Fibroblast of the conjunctiva (primary cell): ENCODE measurements around the gene SAP25.

Source experiments
- DNase-seq: peaks from one replicate; pipeline ENCODE4 v3.0.0-alpha.2; 2010; ENCODE audit warnings: low read depth

Gene SAP25

DNA sequence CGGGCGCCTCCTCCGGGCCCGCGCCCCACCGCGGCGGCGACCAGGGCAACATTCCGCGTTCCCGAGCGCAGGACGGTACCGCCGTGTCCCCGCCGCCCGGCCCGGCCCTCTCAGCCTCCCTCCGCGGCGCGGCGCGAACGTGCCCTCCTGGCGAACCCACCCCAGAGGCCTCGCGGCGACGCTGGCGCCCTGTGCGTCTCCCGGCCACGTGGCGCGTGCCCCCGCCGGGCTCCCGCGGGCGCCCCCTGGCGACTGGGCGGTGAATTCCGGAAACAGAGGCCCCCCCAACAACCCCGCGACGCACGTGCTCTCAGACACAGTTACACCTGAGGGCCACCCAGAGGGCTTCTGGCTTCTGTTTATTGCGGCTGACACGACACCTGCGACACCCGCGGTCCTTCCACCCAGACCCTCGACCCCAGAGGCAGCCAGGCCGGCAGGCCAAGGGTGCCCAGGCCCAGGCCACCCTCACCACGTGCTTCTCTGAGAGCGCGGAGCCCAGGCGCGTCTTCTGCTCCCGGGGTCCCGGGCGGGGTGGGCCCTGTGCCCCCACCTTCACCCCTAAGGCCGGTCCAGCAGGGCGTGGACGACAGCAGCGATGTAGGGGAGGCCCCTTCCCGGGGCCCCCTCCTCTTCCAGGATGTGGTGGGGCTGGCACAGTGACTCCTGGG is at the start of gene SAP25:
SAP25 (minus strand) TSS at position 210 of the 671 bp plus-strand sequence; CDS start at position 52, 158 bp downstream.
- no peak for DNase-seq

DNA sequence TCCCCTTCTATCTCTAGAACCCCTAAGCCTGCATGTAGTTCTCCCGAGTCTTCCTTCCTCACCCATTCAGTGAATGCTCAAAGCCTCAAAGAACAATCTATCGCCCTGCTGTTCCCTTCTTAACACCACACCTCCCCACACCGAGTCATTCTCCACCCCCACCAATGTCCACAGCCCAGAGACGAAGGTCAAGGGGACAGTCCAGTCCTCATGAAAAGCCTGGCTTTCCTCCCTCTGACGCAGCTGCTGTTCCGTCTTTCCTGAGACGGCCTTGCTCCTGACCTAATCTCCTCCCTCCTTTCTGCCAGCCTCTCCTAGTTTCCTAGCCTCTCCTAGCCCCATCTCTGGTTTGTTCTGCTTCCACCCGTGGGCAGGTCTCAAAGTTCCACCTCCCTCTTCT is 47.9 kb upstream of the SAP25 start:
- DNase-seq = no peak

DNA sequence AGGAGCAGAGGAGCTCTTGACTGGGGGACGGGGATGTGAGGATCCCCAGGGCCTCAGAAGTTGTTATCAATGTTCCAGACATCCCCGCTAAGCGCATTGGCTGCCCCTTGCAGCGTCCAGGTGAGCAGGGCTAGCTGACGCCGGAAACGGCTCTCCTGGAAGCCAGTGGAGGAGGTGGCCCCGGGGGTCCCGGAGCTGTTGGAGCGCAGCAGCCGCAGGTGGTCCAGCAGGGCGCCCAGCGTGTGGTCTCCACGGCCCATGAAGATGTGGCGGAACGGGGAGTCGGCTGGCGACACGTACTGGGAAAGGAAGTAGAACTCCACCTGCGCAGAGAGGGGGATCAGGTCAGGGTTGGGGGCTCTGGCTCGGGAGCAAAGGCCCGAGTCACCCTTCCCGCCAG is 47.1 kb upstream of the SAP25 start:
- no peak for DNase-seq

DNA sequence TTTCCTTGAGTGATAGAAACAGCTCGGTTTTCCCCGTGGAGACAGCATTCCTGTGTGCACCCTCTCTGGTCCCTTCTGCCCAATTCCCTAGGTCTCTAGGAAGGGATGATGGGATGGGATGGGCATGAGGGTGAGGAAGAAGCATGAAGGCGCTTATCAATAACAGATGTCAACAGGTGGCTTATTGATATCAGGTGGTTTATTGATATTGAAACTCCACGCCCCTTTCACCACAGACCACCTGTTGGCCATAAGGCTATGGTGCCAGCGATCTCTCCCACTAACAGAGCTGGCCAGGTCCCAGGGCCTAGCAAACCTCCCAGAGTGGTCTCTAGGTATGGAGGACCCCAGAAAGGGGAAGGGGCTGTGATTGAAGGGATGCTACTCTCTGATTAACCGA is 46.5 kb upstream of the SAP25 start:
- DNase-seq = no peak

DNA sequence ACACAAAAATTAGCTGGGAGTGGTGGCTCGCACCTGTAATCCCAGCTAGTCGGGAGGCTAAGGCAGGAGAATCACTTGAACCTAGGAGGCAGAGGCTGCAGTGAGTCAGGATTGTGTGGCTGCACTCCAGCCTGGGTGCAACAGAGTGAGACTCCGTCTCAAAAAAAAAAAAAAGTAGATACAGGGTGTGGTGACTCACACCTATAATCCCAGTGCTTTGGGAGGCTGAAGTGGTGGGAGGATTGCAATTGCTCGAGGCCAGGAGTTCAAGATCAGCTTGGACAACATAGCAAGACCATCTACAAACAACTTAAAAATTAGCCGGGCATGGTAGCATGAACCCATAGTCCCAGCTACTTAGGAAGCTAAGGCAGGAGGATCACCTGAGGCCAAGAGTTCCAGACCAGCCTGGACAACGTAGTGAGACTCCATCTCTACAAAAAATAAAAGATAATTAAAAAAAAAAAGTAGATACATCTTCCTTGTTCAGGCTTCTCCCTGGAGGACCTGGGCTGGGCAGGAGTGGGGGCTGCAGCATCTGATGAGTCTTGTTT is 40.7 kb upstream of the SAP25 start:
- no peak for DNase-seq

DNA sequence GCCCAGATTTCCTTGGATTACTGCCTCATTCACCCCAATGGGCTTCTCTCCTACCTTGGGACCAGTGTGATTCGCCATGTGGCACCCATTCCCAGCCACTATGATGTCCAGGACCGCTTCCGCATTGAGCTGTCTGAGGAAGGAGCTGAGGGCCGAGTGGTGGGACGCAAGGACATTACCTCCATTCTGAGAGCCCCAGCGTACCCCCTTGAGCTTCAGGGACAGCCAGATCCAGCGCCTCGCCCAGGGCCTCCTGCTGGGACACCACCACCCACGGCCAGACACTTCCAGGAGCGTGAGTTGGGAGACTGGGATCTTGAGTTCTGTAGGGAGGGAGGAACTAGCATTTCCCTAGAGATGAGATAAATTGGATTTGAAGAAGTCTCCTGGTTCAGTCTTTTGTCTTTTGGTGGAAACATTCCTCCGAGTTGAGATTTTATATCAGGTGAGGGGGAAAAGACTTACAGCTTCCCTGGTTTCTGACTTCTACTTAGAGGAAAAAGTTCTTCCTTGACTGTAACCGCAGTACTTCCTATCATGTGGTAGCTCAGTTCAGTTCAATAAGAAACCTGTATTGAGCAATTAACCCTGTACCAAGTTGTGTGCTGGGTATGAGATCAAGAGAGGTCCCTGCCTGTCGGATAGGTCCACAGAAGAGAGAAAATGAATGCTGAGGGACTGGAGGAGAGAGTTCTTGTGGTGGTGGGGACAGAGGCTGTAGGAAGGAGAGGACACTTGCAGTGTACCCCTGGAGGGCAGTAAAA is 39.9 kb upstream of the SAP25 start:
- DNase-seq = no peak

DNA sequence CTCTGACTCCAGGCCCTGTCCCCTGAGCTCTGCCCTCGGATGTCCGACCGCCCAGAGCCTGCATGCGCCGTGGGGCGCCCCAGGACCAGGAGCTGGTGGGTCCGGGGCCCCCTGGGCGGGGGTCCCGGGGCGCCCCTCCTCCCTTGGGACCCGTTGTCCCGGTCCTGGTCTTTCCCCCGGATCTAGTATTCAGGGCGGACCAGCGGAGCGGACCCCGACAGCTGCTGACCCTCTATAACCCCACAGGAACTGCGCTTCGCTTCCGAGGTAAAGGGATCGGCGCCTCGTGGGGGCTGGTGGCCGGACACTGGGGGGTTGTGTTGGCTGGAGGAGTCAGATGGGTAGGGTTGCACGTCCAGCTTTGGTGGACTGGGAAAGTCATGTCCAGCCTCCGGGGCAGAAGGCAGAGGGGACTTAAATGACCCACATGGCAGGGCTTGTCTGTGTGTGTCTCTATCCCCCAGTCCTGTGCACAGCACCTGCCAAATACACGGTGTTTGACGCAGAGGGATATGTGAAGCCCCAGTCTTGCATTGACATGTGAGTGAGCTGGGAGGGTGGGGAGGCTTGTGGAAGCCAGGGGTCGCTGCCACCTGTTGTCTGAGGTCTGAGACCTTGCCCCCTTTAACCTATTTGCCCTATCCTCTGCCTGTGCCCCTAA is 39.2 kb upstream of the SAP25 start:
- DNase-seq = no peak

DNA sequence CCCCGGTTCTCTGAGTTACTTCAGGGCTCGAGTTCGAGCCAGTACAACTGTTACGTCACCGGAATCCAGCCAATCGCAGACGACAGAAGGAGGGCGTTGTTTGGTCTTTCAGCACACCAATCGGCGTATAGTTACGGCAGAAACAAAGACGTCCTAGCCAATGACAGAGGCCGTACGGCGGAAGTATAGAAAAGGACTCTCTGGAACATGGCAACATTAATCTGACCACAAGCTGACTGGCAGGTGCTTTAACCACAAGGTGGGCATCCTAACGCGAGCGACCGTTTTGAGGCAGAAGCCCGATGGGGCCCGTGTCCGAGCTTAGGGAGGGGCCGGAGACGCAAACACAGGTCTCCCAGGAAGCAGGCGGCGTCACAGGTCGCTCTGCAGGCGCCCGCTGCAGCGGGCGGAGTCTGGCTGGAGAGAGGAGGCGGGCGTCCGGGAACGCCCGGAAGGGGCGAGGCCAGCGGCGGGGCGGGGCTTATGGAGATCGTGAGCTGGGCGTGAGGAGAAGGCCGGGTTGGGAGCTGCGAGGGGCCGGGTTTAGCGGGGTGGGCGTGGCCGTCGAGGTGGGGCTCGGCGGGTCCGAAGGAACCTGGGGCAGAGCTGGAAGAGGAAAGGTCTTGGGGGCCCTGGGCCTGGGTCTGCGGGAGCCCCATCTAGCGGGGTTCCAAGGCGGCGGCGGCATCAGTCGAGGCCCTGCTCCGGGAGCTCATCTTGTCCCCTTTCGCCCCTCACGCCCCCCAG is 38.5 kb upstream of the SAP25 start, which contains the start of gene MOSPD3:
MOSPD3 (plus strand) TSS at position 558 of the 747 bp plus-strand sequence. CDS start 252 bp downstream, outside the sequence.
- peak; percentile 99 for DNase-seq

DNA sequence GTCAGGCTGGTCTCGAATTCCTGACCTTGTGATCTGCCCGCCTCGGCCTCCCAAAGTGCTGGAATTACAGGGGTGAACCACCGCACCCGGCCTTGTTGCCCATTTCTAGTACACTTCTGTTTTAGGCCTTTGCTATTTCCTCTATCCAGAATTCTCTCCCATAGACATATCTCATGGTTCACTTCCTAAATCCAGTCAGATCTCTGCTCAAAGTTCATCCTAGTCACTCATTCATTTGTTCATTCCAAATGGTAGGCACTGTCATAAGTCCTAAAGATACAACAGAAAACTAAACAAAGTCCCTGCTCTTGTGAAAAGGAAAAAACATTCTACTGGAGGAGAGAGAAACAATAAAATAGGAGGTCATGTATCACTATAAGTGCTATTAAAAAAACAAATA is 36.3 kb upstream of the SAP25 start:
- no peak for DNase-seq

DNA sequence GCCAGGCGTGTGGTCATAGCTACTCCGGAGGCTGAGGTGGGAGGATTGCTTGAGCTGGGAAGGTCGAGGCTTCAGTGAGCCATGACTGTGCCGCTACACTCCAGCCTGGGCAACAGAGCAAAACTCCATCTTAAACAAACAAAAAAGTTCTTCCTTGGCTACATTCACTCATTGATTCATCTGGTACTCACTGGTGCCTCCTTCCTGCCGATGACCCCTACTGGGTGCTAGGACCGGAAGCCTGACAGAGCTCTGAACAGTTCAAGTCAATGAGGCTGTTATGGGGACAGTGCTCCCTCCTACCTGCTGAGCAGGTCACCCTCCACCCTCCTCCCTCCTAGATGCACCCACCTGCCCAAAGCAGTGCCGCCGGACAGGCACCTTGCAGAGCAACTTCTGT is 33.4 kb upstream of the SAP25 start:
- DNase-seq = no peak

DNA sequence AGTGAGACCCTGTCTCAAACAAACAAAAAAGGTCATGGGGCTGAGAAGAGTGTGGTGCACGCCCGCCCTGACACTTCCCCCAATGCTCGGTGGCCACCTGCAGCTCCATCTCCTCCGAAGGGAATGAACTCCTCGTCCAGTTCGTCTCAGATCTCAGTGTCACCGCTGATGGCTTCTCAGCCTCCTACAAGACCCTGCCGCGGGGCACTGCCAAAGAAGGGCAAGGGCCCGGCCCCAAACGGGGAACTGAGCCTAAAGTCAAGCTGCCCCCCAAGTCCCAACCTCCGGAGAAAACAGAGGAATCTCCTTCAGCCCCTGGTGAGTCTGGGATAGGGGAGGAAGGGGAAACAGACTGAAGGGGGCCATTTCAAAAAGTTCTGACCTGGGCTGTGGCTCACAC is 32.6 kb upstream of the SAP25 start:
- DNase-seq = no peak

DNA sequence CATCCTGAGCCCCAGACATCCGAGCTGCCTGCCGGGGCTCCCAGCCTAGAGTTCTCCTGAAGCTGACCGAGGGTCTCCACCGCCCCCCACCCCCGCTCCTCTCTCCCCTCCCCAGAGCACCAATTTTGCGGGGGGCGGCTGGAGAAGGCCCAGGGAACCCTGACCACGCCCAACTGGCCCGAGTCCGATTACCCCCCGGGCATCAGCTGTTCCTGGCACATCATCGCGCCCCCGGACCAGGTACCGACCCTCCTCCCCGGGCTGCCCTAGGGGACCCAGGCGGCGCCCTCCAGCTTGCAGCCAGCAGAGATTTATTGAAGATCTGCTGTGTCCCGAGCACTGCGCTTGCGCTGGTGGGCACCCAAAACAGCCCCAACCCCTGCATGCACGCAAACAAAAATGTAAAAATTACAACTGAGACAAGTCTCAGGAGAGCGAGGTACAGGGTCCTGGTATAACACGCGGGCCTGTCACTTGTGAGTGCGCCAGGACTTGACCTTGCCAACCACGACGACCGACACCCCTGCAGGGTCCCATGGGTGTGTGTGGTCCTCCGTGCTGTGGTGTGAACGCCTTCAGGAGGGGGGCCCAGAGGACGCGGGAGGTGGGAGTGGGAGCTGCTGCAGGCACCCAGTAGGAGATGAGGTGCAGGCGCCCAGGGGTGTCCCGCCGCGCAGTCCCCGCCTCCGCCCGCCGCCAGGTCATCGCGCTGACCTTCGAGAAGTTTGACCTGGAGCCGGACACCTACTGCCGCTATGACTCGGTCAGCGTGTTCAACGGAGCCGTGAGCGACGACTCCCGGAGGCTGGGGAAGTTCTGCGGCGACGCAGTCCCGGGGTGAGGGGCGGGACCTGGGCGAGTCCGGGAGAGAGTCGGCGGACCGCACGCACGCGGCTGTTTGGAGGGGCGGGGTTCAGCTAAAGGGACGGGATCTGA is 31.5 kb upstream of the SAP25 start:
- DNase-seq = no peak

DNA sequence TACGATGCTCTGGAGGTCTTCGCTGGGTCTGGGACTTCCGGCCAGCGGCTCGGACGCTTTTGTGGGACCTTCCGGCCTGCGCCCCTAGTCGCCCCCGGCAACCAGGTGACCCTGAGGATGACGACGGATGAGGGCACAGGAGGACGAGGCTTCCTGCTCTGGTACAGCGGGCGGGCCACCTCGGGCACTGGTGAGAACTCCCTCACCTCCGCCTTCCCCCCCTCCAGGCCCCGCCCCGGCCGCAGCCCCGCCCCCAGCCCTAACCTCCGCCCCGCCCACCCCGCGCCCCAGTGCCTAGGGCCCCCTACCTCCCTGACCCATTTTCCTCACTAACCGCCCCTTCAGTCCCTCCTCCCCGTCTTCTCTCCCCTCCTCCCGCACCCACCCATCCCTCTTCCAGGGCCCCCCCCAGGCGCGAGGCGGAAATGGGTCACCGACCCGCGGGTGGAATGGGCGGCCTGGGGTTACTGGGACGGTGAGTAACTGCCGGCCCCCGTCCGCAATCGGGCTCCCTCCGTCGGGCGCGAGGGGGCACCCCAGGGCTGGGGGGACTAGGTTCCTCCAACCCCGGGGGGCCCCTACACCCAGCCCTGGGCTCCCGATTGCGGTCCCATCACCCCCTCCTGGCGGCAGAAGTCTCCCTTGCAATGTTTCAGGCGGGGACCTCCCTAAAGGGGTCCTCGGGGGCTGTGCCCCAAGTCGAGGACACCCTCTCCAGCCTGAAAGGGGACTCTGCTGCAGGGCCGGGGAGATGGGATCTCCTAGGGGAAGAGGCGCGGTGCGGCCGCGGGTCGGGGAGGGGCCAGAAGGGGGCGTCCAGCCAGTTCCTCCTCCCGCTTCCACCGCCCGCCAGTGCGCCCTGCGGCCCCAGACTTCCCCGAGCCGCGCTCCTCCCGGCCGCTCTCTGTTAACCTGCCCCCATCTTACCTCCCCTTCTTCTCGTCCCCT is 30.6 kb upstream of the SAP25 start:
- DNase-seq = peak; percentile 61

DNA sequence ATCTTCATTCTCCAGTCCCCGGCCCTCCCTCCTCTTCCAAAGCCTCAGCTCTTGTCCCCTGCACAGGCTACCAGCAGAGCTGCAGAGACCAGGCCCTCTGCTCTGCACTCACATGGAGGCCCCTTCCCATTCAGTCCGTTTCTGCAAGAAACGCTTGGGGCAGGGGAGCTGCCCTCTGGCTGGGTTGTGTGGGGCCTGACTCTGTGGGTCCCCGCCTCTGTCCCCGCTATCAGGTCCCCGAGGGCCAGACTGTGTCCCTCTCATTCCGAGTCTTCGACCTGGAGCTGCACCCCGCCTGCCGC is 30.0 kb upstream of the SAP25 start:
- DNase-seq = no peak

DNA sequence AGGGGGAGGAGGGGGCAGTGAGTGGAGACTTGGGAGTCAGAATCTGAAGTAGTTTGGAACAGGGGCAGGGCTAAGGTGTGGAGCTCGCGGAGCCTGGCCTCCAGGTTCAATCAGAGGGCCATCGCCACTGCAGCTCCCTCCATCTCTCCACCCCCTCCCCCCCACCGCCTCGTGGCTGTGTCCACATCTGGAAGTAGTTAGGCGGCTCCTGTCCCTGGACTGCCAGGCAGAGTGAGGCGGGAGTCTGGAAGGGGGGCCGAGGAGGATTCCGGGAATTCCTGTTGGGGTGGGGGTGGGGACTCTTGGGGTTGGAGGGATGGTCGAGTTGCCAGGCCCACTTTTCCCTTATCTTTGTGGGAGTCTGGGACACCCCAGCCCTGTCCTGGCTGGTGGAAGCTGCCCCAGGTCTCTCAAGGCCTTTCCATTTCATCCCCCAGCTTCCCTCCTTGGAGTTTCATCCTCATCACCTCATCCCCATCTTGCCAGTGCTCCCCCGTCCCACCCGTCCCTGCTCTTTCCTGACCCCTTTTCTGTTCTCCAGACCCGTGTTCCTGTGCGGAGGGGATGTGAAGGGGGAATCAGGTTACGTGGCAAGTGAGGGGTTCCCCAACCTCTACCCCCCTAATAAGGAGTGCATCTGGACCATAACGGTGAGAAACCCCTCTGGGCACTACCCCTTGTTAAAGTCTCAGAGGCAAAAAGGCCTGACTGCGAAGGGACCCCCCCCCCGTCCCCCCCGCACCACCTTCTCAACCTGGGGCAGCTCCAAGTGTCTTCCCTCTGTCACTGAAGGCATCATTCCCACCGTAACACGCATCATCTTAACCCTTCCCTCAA is 29.4 kb upstream of the SAP25 start:
- DNase-seq = peak; percentile 83

DNA sequence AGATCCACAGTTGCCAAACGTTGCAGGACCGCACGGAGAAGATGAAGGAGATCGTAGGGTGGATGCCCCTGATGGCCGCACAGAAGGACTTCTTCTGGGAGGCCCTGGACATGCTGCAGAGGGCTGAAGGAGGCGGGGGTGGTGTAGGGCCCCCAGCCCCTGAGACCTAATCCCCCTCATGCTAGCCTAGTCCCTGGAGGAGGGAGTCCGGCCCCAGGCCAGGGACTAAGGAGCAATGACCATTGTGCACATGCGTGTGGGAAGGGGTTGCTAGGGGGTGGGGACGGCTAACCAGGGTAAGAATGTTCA is 27.0 kb upstream of the SAP25 start:
- no peak for DNase-seq

DNA sequence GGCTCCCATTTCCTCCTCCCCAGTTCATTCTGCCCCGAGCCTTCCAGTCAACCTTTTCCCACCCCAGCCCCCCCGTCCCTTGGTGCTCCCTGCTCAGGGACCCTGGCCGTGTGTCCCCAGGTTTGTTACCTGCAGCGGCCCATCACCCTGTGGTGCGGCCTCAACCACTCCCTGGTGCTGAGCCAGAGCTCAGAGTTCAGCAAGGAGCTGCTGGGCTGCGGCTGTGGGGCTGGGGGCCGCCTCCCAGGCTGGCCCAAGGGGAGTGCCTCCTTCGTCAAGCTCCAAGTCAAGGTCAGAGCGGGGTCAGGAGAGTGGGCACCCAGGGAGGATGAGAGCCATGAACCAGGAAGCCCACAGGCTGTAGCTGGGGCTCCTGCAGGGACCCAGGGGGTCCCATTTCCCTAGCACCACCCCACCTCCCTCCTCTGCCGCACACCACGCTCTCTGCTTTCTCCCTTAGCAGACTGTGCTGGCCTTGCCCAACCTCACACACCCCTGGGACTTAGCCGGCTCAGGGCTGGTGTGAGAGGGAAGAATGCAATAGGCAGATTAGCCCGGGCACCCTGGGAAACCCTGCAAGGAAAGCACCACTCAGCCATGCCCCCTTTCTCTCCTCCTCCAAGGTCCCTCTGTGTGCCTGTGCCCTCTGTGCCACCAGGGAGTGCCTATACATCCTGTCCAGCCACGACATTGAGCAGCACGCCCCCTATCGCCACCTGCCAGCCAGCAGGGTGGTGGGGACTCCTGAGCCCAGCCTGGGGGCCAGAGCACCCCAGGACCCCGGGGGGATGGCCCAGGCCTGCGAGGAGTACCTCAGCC is 26.4 kb upstream of the SAP25 start:
- no peak for DNase-seq

DNA sequence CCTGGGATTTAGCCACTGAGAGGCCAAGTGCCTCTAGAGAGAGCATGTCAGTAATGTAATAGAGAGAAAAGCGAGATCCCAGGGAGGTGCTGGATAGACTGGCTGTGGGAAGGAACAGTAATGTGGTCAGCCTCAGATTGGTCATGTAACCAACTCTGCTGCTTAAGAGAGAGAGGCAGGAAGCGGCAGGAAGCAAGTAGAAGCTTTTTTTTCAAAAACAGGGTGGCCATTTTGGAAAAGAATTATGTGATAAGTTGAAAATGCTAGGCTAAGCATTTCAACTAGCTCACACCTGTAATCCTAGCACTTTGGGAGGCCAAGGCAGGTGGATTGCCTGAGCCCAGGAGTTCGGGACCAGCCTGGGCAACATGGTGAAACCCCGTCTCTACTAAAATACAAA is 24.7 kb upstream of the SAP25 start:
- no peak for DNase-seq
